ENCODE measurements around the gene EIF3K. TPM values are rescaled to one million over a fixed set of nuclear protein-coding genes. Genes with fewer than 3 reads are reported as not detected.
"Not testable (repeated sequence)": the region's sequence is repeated elsewhere in the genome, so short reads cannot be mapped to it uniquely, and the experiment has no call there.

The EIF3K gene
- total RNA-seq, 1 donor from 2014 or later: 344 TPM

GRCh38 chr19:38592940-38593339 lies 26.0 kb upstream of the EIF3K start:
- Mint-ChIP-seq H3K27me3 (no peaks in the 10 kb centered on the region), H3K27ac (no peak overlapping the region), H3K4me3 (no peak overlapping the region), H3K4me1 (no peaks in the 10 kb centered on the region), H3K36me3 (ENCODE audit: low read depth) (peaks cover 72% of the 10 kb centered on the region), H3K9me3 (no peaks in the 10 kb centered on the region)
- intact Hi-C loops (cut with micrococcal nuclease): no loop called here
- DNase-seq (no peak), ATAC-seq (ENCODE audit: low read depth) (no peak)
- POLR2A ChIA-PET: interaction anchor here (0.6 kb wide), 1 partner anchor 20 kb away, joined by 5 read pairs; no protein-coding TSS in a partner anchor
- CTCF ChIA-PET: no interaction called here
- no peak for TF ChIP-seq CTCF (IDR thresholded peaks at IDR 0.05)

- DNase-seq (no peak), ATAC-seq (ENCODE audit: low read depth) (peak; percentile 42)
- TF ChIP-seq CTCF (IDR thresholded peaks at IDR 0.05): no peak
- Mint-ChIP-seq H3K27ac (no peak overlapping the region), H3K4me1 (no peaks in the 10 kb centered on the region), H3K9me3 (no peaks in the 10 kb centered on the region), H3K36me3 (ENCODE audit: low read depth) (peaks cover 66% of the 10 kb centered on the region), H3K4me3 (no peak overlapping the region), H3K27me3 (no peaks in the 10 kb centered on the region)
- ChIA-PET CTCF (no interaction called here), POLR2A (interaction anchor here (0.6 to 1.4 kb wide), 3 partner anchors 18 to 40 kb away, joined by 3 to 6 read pairs (median 6); no protein-coding TSS in a partner anchor)
- intact Hi-C loops (cut with micrococcal nuclease): no loop called here
Measured at GRCh38 chr19:38596057-38596981, 22.7 kb upstream of the EIF3K start.

GRCh38 chr19:38597075-38597474 lies 21.9 kb upstream of the EIF3K start:
- no peaks in the 10 kb centered on the region for H3K4me1 Mint-ChIP-seq
- ATAC-seq (ENCODE audit: low read depth): no peak
- H3K27ac Mint-ChIP-seq: no peak overlapping the region
- ChIA-PET CTCF (no interaction called here), POLR2A (interaction anchor here (0.6 kb wide), 1 partner anchor 37 kb away, joined by 3 read pairs; no protein-coding TSS in a partner anchor)
- H3K27me3 Mint-ChIP-seq: no peaks in the 10 kb centered on the region
- H3K9me3 Mint-ChIP-seq: no peaks in the 10 kb centered on the region
- no peak for TF ChIP-seq CTCF (IDR thresholded peaks at IDR 0.05)
- no peak for DNase-seq
- peaks cover 67% of the 10 kb centered on the region for H3K36me3 Mint-ChIP-seq (ENCODE audit: low read depth)
- intact Hi-C loops (cut with micrococcal nuclease): no loop called here
- H3K4me3 Mint-ChIP-seq: no peak overlapping the region

GRCh38 chr19:38599722-38600121 lies 19.3 kb upstream of the EIF3K start:
- Mint-ChIP-seq H3K27me3 (no peaks in the 10 kb centered on the region), H3K4me1 (no peaks in the 10 kb centered on the region), H3K4me3 (no peak overlapping the region), H3K36me3 (ENCODE audit: low read depth) (peaks cover 57% of the 10 kb centered on the region), H3K9me3 (no peaks in the 10 kb centered on the region), H3K27ac (peak overlapping the region; percentile 3)
- POLR2A ChIA-PET: interaction anchor here (0.8 kb wide), 1 partner anchor 17 kb away, joined by 12 read pairs; no protein-coding TSS in a partner anchor
- CTCF ChIA-PET: no interaction called here
- ATAC-seq (ENCODE audit: low read depth) (no peak), DNase-seq (no peak)
- intact Hi-C loops (cut with micrococcal nuclease): no loop called here
- TF ChIP-seq CTCF (IDR thresholded peaks at IDR 0.05): no peak

- CTCF ChIA-PET; POLR2A ChIA-PET; intact Hi-C loops (cut with micrococcal nuclease); H3K9me3 Mint-ChIP-seq; DNase-seq; H3K4me1 Mint-ChIP-seq; H3K27me3 Mint-ChIP-seq; ATAC-seq (ENCODE audit: low read depth); H3K27ac Mint-ChIP-seq; H3K4me3 Mint-ChIP-seq: not testable (repeated sequence)
- peaks cover 57% of the 10 kb centered on the region for H3K36me3 Mint-ChIP-seq (ENCODE audit: low read depth)
Measured at GRCh38 chr19:38602856-38603255, 16.1 kb upstream of the EIF3K start.

All from activated B cell treated with CpG ODN at 0.5 μM for 24 hours (primary cell).